SKM-1 (cell line): ENCODE data around the gene SOX10.

ENCODE experiments used
- DNase-seq: peaks from one replicate; lab custom pipeline; 2025; ENCODE audit not compliant: unreplicated experiment; lab: John Stamatoyannopoulos, UW

The SOX10 gene

DNA sequence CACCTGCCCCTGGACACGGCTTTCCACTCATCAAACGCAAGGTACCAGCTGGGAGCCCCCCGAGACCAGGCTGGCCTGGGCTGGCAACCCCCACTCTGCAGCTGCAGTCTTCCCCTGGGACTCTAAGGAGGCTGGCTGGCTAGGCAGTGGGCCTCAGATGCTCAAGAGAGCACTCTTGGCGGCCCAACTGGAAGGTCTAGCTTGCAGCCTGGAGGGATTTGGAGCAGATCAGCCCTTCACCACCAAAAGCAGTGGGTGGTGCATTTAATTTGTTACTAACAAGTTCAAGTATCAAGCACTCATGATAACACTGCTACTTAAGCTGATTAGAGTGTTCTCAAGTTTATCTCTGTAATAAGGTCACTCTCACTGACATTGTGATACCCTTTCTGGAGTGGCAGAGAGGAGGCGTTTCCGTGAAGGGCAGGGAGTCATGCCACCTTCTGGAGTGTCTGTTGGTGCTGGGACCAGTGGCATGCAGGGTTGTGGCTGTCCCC is 52.4 kb downstream of the SOX10 start:
- DNase-seq, result no peak

DNA sequence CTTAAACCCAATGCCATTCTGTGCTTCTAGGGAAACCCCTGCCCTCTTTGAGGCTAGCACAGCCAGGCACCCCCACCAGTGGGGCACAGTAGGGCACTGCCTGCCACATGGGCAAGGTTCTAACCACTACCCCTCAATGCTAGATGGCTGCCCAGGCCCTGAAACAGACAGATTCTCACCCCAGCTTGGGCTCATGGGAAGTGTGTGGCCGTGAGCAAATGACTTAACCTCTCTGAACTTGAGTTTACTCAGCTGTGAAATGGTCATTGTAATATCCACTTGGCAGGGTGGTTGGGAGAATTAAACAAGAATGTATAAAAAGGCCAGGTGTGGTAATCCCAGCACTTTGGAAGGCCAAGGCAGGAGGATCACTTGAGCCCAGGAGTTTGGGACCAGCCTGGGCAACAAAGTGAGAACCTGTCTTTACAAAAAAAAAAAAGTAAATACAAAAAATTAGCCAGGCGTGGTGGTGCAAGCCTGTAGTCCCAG is 53.4 kb downstream of the SOX10 start:
- DNase-seq, result no peak

DNA sequence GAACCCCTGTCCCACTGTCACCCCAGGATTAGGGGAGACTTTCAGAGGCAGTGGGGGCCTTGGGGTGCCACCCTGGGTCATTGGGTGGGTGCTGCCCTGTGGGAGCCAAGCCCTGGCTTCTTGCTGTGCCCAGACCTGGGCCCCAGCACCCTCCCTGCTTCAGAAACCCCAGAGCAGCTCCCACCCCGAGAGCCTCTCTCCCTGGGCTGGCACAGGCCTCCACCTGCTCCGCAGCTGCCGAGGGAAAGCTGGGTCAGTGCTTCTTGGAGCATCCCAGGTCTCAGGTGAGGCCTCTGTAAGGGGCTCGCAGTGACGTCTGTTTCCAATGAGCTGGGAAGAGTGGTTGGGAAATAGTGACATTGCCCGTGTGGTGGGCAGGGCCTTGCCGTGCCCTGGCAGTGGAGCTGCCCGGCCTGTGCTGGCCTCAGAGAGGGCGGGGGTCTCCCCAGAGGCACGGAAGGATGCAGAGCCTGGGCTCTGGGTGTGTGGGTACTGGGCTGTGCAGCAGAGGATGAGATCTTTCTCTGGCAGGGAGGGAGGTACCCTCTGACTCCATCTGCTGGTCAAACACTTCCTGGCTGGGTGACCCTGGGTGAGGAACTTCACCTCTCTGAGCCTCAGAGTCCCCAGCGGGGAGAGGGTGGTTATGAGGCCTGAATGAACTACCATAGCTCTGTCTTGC is 53.9 kb downstream of the SOX10 start:
- no peak for DNase-seq

DNA sequence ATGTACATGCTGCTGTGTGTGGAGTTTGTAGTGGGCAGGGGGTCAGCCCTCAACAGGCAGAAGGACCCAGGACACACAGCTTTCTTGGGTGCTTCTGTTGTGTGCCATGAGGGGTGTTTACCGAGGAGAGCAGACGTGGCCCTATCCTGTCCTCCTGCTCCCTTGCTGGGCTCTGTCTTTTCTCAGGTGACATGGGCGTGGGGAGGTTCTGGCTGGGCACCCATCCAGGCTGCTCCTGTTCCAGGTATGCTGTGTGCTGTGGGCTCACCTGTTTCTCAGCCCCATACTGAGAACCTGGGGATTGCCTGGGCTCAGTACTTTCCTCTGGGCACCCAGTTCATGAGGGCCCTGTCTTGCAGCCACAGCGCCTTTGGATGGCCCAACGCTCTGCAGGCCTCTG is 55.0 kb downstream of the SOX10 start:
- DNase-seq, result no peak

DNA sequence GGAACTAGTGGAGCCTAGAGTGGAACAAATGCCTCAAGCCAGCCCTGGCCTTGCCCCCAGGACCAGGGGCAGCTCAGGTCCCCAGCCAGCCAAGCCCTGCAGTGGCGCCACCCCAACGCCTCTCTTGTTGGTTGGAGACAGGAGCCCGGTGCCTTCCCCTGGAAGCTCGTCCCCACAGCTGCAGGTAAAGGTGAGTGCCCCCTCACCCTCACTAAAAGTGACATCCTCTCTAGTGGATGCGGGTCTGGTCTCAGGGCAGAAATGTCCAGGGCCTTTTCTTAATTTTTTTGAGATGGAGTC is 56.8 kb downstream of the SOX10 start:
- DNase-seq, result no peak

DNA sequence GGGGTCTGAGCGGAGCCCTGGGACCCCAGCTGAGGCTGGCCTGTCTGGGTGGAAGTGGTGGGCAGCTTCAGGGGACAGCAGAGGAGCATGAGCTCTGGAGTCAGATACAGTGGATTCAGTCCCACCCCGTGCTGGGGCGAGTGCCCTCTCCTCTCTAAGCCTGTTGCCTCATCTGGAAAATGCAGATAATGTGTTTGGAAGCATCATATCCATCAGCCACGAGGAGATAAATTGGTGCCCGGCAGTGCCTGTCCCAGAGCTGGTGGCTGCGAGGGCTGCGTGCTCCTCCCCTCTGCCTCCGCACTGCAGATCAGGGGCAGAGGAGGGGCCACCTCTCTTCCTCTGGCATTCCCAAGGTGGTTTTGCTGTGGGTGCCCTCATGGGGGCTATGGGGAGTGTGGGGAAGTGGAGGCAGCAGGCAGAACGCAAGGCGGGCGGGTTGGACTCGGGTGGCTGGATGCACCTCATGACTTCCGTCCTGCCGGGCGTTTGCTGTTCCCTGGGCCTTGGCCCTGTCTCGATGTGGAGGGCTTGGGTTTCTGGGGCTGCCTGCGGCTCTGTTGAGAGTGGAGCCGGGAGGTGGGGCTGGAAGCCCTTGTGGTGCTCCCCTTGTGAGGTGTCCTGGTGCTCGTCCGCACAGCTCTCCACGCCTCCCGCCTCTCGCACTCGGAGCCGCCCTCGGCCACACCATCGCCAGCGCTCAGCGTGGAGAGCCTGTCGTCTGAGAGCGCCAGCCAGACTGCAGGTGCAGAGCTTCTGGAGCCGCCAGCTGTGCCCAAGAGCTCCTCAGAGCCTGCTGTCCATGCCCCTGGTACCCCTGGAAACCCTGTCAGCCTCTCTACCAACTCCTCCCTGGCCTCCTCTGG is 57.4 kb downstream of the SOX10 start:
- no peak for DNase-seq

DNA sequence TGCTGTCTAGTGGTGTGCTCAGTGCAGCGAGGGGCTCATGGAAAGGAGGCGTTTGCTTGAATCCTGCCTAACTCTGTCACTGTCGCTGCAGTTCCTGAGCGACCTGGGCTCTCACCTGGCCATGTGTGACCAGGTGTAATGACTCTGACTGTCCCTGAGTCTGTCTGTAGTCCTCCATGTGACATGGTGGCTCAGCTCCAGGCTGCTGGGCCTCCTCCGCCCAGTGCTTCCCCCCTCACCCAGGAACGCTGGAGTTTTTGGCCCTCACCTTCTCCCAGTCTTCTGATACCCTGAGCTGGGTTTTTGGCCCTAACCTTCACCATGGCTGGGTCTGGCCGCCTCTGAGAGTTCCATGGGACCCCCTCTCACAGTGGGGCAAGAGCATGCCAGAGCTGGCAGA is 58.0 kb downstream of the SOX10 start:
- DNase-seq, result no peak

DNA sequence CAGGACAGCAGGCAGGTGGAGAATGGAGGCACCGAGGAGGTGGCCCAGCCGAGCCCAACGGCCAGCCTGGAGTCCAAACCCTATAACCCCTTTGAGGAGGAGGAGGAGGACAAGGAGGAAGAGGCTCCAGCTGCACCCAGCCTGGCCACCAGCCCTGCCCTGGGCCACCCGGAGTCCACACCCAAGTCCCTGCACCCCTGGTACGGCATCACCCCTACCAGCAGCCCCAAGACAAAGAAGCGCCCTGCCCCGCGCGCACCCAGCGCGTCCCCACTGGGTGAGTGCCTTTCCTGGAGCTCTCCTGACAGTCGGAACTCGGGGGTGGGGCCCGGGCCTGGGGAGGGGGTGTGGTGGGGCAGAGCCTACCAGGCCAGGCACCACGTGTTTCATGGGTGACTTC is 58.6 kb downstream of the SOX10 start:
- DNase-seq, result no peak

DNA sequence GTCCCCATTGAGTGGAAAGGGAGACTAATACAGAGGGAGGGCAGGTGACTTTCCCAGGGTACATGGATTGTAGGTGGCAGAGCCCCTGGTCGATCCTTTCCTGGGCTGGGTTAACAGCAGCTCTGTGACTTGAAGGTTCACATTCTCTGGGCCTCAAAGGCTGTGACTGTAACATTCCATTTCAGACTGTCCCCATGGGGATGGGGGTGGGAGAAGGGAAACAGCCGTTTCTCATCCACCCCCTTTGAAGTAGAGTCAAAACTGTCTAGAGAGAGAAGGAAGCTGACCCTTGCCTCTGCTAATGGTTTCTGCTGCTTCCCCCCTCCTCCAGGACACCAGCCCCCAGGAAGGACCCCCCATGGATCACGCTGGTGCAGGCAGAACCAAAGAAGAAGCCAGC is 59.0 kb downstream of the SOX10 start:
- DNase-seq, result no peak

DNA sequence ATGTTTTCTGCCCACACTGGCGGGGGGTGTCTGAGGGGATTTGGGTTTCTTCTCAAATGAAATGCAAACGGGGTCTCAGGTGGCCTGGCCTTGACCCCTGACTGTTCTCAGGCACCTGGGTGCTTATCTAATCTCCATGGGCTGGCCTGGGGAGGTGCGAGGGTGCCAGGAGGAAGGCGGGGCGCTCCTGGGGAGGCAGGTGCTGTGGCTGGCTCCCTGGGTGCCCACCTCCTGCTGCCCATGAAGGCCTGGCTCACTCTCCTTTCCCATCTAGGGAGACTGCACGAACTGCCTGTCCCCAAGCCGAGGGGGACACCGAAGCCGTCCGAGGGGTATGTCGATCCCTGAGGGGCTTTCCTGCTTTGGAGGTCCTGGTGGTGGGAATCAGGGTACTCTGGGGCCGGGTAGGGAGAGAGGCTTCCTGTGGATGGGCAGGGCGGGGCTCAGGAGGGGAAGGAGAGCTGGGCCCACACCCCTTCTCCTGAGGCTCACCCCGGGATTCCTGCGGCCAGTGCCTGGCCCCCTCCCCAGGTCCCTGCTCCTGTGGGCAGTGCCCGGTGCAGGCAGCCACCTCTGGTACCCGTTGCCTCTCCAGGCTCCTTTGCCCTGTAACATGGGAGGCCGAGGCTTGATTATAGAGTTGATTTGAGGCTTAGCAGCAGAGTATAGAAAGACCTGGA is 59.8 kb downstream of the SOX10 start:
- DNase-seq, result no peak

DNA sequence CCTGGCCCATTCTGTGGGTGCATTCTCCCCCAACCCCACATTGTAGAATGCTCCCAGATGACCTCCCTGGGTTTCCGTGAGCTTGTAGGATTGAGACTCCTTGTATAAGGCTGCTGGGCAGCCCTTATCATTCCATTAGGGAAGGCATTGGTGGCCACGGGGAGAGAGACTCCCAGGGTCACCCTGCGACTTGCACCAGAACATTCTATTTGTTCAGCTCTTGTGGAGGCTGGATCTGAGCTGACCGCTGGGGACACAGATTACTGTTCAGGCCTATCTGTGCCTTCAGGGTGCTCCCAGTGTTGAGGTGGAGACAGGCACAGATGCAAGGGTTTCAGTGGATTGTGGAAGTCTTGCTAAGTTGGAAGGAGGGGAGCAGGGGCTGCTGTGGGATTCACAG is 60.4 kb downstream of the SOX10 start:
- DNase-seq, result no peak
